ENCODE results near the gene ZSWIM6. TPM values are rescaled to one million over a fixed set of nuclear protein-coding genes. Genes with fewer than 3 reads are reported as not detected.

Gene ZSWIM6
- polyA plus RNA-seq, 1 of the 3 experiments (the other 2 are of a cell fraction) = 7.4 TPM

DNA sequence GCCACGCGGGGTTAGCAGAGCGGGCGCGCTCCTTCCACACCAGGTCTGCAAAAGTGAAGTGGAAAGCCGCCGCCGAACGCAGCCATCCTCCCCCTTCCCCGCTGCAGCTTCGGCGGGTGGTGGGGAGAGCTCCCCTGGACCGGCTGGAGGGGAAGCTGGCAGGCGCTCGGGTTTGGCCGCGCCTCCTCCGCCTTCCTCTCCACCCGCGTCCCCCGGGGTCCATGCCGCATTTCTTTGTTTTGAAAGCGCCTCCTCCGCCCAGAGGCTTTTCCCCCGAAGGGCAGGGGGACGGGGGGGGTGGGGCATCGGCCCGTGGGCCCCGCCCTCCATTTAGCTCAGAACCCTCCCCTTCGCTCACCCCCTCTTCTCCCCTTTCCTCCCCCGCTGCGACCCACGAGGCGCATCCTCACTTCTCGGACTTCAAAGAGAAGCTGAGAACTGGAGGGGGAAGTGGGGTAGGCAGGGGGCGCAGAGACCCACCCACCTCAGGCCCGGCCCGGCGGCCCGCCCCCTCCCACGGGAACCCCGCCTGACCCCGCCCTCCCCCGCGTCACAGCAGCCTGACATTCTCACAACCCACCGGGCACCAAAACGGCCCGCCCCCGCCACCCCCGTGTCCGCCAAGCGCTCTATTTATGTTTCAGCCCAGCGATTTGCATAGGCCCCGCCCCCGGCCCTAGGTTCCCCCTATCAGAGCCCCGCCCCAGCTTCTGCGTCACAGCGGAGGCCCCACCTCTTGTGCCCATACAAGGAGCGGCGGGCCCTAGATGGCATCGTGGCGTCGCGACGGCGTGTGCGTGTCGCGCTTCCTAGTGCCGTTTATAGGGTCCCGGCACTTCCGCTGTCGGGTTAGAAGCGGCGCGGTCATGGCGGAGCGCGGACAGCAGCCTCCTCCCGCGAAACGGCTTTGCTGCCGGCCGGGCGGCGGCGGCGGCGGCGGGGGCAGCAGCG, at the start of gene ZSWIM6 (continued):
- TF ChIP-seq, protein P1, sequence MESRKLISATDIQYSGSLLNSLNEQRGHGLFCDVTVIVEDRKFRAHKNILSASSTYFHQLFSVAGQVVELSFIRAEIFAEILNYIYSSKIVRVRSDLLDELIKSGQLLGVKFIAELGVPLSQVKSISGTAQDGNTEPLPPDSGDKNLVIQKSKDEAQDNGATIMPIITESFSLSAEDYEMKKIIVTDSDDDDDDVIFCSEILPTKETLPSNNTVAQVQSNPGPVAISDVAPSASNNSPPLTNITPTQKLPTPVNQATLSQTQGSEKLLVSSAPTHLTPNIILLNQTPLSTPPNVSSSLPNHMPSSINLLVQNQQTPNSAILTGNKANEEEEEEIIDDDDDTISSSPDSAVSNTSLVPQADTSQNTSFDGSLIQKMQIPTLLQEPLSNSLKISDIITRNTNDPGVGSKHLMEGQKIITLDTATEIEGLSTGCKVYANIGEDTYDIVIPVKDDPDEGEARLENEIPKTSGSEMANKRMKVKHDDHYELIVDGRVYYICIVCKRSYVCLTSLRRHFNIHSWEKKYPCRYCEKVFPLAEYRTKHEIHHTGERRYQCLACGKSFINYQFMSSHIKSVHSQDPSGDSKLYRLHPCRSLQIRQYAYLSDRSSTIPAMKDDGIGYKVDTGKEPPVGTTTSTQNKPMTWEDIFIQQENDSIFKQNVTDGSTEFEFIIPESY (IDR thresholded peaks at IDR 0.05; ENCODE audit: borderline replicate concordance, low read depth) = no peak
- TF ChIP-seq RFX5 (IDR thresholded peaks at IDR 0.05; ENCODE audit: low read length) (peak; percentile 59; the same call in 1 of the 2 replicates), RXRA (IDR thresholded peaks at IDR 0.05; ENCODE audit: borderline replicate concordance, low read depth) (peak; percentile 25; the same call in 1 of the 2 replicates), JUND (IDR thresholded peaks at IDR 0.05) (no peak), EZH2phosphoT487 (IDR thresholded peaks at IDR 0.05; ENCODE audit: borderline replicate concordance, low read depth) (no peak), FOXM1 (IDR thresholded peaks at IDR 0.05; ENCODE audit: low read depth) (no peak), YY1 (IDR thresholded peaks at IDR 0.05; ENCODE audit: low read depth) (peak; percentile 74), POLR2AphosphoS5 (IDR thresholded peaks at IDR 0.05; ENCODE audit: low read depth, low read length) (peak; percentile 97), NRF1 (IDR thresholded peaks at IDR 0.05; ENCODE audit: low read depth, low read length) (no peak)
- TF ChIP-seq, protein P2, sequence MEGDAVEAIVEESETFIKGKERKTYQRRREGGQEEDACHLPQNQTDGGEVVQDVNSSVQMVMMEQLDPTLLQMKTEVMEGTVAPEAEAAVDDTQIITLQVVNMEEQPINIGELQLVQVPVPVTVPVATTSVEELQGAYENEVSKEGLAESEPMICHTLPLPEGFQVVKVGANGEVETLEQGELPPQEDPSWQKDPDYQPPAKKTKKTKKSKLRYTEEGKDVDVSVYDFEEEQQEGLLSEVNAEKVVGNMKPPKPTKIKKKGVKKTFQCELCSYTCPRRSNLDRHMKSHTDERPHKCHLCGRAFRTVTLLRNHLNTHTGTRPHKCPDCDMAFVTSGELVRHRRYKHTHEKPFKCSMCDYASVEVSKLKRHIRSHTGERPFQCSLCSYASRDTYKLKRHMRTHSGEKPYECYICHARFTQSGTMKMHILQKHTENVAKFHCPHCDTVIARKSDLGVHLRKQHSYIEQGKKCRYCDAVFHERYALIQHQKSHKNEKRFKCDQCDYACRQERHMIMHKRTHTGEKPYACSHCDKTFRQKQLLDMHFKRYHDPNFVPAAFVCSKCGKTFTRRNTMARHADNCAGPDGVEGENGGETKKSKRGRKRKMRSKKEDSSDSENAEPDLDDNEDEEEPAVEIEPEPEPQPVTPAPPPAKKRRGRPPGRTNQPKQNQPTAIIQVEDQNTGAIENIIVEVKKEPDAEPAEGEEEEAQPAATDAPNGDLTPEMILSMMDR (IDR thresholded peaks at IDR 0.05) = no peak
- TF ChIP-seq, protein P3, sequence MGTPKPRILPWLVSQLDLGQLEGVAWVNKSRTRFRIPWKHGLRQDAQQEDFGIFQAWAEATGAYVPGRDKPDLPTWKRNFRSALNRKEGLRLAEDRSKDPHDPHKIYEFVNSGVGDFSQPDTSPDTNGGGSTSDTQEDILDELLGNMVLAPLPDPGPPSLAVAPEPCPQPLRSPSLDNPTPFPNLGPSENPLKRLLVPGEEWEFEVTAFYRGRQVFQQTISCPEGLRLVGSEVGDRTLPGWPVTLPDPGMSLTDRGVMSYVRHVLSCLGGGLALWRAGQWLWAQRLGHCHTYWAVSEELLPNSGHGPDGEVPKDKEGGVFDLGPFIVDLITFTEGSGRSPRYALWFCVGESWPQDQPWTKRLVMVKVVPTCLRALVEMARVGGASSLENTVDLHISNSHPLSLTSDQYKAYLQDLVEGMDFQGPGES (IDR thresholded peaks at IDR 0.05; ENCODE audit: low read depth, low read length) = no peak

DNA sequence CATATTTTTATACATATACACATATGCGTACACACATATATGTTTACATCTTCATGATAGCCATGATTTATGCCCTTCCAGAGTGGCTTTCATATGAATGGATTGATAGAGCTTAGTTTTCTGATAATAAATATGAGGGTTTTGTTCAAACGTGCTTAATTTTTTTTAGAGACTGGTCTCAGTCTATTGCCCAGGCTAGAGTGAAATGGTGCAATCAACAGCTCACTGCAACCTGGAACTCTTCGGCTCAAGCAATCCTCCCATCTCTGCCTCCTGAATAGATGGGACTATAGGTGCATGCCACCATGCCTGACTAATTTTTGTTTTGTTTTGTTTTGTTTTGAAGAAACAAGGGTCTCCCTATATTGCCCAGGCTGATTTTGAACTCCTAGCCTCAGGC, 48.6 kb upstream of the ZSWIM6 start:
- Histone ChIP-seq H3K27ac (ENCODE audit: low read depth in 2 of 2, low read length in 1 of 2) (no peak overlapping the region), H3K27me3 (ENCODE audit: insufficient read depth) (no peaks in the 10 kb centered on the region), H3K79me2 (ENCODE audit: insufficient read depth) (no peaks in the 10 kb centered on the region), H4K20me1 (ENCODE audit: insufficient read depth) (no peaks in the 10 kb centered on the region), H3K9me2 (no peaks in the 10 kb centered on the region), H3K36me3 (replicated peaks in 1 of 2; ENCODE audit: control insufficient read depth in 1 of 2, insufficient read depth in 2 of 2, low read length in 1 of 2) (no peaks in the 10 kb centered on the region), H3K4me3 (ENCODE audit: low read depth in 2 of 2, low read length in 1 of 2) (no peak overlapping the region), H3K9ac (no peak overlapping the region), H3K4me2 (no peak overlapping the region), H3K4me1 (ENCODE audit: control insufficient read depth in 1 of 2, insufficient read depth in 2 of 2, low read depth in 1 of 2, low read length in 1 of 2) (peaks cover 15 to 19% of the 10 kb centered on the region in 2 experiments; a peak in 3 of 4 replicates), H2AFZ (ENCODE audit: low read depth) (no peak overlapping the region), H3K9me3 (no peaks in the 10 kb centered on the region), H3F3A (replicated peaks; ENCODE audit: insufficient read depth) (peaks cover 14% of the 10 kb centered on the region)
- no peak for DNase-seq
- WGBS (ENCODE audit: low lambda C conversion rate) = 89% methylated on average over 3 of the region's 3 CpGs
- ChIA-PET POLR2A (no interaction called here), CTCF (interaction anchor here (0.6 kb wide), 1 partner anchor 74 kb away, joined by 3 read pairs; no protein-coding TSS in a partner anchor)
- TF ChIP-seq MXI1 (IDR thresholded peaks at IDR 0.05; ENCODE audit: low read depth, low read length) = no peak
- TF ChIP-seq, protein P3 (IDR thresholded peaks at IDR 0.05; ENCODE audit: low read depth, low read length) = no peak
- TF ChIP-seq, protein P2 (IDR thresholded peaks at IDR 0.05) = no peak
- TF ChIP-seq FOXJ3 (CRISPR knock-in tag; IDR thresholded peaks at IDR 0.05) = no peak
- TF ChIP-seq RFX5 (IDR thresholded peaks at IDR 0.05; ENCODE audit: low read length) = no peak
- no peak for TF ChIP-seq GATA2 (CRISPR knock-in tag; IDR thresholded peaks at IDR 0.05)
- TF ChIP-seq, protein P4, sequence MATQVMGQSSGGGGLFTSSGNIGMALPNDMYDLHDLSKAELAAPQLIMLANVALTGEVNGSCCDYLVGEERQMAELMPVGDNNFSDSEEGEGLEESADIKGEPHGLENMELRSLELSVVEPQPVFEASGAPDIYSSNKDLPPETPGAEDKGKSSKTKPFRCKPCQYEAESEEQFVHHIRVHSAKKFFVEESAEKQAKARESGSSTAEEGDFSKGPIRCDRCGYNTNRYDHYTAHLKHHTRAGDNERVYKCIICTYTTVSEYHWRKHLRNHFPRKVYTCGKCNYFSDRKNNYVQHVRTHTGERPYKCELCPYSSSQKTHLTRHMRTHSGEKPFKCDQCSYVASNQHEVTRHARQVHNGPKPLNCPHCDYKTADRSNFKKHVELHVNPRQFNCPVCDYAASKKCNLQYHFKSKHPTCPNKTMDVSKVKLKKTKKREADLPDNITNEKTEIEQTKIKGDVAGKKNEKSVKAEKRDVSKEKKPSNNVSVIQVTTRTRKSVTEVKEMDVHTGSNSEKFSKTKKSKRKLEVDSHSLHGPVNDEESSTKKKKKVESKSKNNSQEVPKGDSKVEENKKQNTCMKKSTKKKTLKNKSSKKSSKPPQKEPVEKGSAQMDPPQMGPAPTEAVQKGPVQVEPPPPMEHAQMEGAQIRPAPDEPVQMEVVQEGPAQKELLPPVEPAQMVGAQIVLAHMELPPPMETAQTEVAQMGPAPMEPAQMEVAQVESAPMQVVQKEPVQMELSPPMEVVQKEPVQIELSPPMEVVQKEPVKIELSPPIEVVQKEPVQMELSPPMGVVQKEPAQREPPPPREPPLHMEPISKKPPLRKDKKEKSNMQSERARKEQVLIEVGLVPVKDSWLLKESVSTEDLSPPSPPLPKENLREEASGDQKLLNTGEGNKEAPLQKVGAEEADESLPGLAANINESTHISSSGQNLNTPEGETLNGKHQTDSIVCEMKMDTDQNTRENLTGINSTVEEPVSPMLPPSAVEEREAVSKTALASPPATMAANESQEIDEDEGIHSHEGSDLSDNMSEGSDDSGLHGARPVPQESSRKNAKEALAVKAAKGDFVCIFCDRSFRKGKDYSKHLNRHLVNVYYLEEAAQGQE (IDR thresholded peaks at IDR 0.05; ENCODE audit: low read depth, low read length) = no peak
- no peak for TF ChIP-seq SMC3 (IDR thresholded peaks at IDR 0.05; ENCODE audit: low read depth, low read length)

Data from SK-N-SH (cell line).